Measurements from ENCODE around the gene OPCML. TPM values are rescaled to one million over a fixed set of nuclear protein-coding genes. Genes with fewer than 3 reads are reported as not detected.

The OPCML gene
- total RNA-seq, 4 donors from 2014 or later, result 0.16 TPM; not detected in 3

DNA sequence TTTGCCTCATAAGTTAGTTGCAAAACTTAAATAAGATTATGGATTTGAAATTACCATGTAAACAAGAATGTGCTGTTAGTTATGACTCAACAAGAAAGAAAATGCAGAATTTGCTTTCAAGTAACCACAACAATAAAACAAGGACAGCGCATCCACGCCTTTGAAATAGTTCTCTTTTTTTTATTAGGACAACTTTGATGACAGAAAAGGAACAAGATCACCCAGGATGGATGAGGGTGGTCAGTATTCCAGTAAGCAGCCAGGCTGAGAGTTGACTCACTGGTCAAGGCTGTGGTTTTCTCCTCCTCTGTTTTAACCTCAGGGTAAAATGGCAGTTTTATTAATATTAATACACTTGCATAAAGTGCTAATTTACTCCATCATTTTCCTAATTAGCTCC, 544.4 kb downstream of the OPCML start:
- TF ChIP-seq POLR2A (IDR thresholded peaks at IDR 0.05), result no peak
- TF ChIP-seq, protein P1, sequence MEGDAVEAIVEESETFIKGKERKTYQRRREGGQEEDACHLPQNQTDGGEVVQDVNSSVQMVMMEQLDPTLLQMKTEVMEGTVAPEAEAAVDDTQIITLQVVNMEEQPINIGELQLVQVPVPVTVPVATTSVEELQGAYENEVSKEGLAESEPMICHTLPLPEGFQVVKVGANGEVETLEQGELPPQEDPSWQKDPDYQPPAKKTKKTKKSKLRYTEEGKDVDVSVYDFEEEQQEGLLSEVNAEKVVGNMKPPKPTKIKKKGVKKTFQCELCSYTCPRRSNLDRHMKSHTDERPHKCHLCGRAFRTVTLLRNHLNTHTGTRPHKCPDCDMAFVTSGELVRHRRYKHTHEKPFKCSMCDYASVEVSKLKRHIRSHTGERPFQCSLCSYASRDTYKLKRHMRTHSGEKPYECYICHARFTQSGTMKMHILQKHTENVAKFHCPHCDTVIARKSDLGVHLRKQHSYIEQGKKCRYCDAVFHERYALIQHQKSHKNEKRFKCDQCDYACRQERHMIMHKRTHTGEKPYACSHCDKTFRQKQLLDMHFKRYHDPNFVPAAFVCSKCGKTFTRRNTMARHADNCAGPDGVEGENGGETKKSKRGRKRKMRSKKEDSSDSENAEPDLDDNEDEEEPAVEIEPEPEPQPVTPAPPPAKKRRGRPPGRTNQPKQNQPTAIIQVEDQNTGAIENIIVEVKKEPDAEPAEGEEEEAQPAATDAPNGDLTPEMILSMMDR (IDR thresholded peaks at IDR 0.05), result no peak
- WGBS, 2 donors, result 22 to 26% methylated on average over 2 of the region's 2 CpGs
- H3K4me3 ChIP-seq (ENCODE audit: low read depth, poor library complexity, severe bottlenecking), result no peak overlapping the region
- intact Hi-C loops (cut with DNase I; ENCODE audit: low total_unique reads), result no loop called here
- DNase-seq (ENCODE audit: low spot score in 2 of 2), result no peak

DNA sequence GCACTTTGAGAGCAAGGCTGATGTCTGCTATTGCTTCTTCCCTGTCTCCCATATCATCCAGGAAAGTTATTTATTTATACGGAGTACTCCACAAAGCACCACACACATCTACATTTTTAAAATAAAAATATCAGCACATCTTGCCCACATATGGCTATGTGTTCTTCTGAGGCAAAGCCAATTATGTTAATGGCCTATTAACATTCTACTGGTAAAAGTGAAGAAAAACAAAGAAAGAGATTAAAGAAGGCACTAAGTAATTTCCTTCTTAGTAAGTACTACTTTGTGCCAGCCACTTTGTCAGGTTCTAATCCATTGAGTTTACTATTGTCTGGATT, 548.7 kb downstream of the OPCML start:
- no peak for TF ChIP-seq POLR2A (IDR thresholded peaks at IDR 0.05)
- TF ChIP-seq, protein P1 (IDR thresholded peaks at IDR 0.05), result no peak
- no peak for DNase-seq (ENCODE audit: low spot score in 2 of 2)
- no peak overlapping the region for H3K4me3 ChIP-seq (ENCODE audit: low read depth, poor library complexity, severe bottlenecking)
- WGBS, 2 donors, result 62 to 63% methylated on average over 1 of the region's 1 CpG
- intact Hi-C loops (cut with DNase I; ENCODE audit: low total_unique reads), result no loop called here

- TF ChIP-seq, protein P1 (IDR thresholded peaks at IDR 0.05), result no peak
- no peak for TF ChIP-seq POLR2A (IDR thresholded peaks at IDR 0.05)
- no peak for DNase-seq (ENCODE audit: low spot score in 2 of 2)
- intact Hi-C loops (cut with DNase I; ENCODE audit: low total_unique reads), result no loop called here
- no peak overlapping the region for H3K4me3 ChIP-seq (ENCODE audit: low read depth, poor library complexity, severe bottlenecking)
- 73 to 74% methylated on average over 7 of the region's 7 CpGs for WGBS, 2 donors
These were observed 549.3 kb downstream of the OPCML start for GRCh38 chr11:132982772-132983640.

- intact Hi-C loops (cut with DNase I; ENCODE audit: low total_unique reads), result no loop called here
- no peak overlapping the region for H3K4me3 ChIP-seq (ENCODE audit: low read depth, poor library complexity, severe bottlenecking)
- TF ChIP-seq POLR2A (IDR thresholded peaks at IDR 0.05), result no peak
- TF ChIP-seq, protein P1 (IDR thresholded peaks at IDR 0.05), result no peak
- DNase-seq (ENCODE audit: low spot score in 2 of 2), result no peak
- WGBS, 2 donors, result 69 to 71% methylated on average over 17 of the region's 17 CpGs
These were observed 551.0 kb downstream of the OPCML start for GRCh38 chr11:132981131-132981956.

DNA sequence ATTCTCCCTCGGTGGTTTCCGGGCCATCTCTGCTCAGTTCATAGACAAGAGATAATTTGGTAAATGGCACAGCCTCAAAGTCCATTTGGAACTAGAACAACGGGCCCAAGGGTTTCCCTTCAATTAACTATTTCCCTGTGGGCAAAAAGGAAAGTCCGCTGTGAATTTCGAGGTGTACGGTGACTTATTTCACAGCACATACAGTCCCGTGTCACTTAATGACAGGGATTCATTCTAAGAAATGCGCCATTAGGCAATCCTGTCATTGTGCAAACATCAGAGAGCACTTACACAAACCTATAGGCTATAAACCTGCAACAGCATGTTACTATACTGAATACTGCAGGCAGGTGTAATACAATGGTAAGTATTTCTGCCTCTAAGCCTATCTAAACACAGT, 551.6 kb downstream of the OPCML start:
- no peak overlapping the region for H3K4me3 ChIP-seq (ENCODE audit: low read depth, poor library complexity, severe bottlenecking)
- TF ChIP-seq, protein P1 (IDR thresholded peaks at IDR 0.05), result no peak
- no peak for TF ChIP-seq POLR2A (IDR thresholded peaks at IDR 0.05)
- DNase-seq (ENCODE audit: low spot score in 2 of 2), result no peak
- intact Hi-C loops (cut with DNase I; ENCODE audit: low total_unique reads), result no loop called here
- WGBS, 2 donors, result 39 to 55% methylated on average over 8 of the region's 8 CpGs

All from lower leg skin (tissue), 4 donors.